HCT116 (cell line): Measurements from ENCODE around the gene TOP3B. TPM values are rescaled to one million over a fixed set of nuclear protein-coding genes. Genes with fewer than 3 reads are reported as not detected.

Experiments used
- ATAC-seq: fragments of 200-7000 bp; cut with Tn5 transposase; 2 replicates; pipeline ENCODE4 v1.9.1; 2020; ENCODE audit warnings: mild to moderate bottlenecking, moderate library complexity
- BruUV-seq: library from RNA; stranded (reverse); fragments of 400-500 nt; replicated peaks from 2 replicates; lab custom pipeline; 2021; lab: Mats Ljungman, UMichigan
- CTCF ChIA-PET: fragments of 300-600 bp; sonication (Branson Sonifier 250); formaldehyde crosslinking; loops from one replicate; lab custom pipeline; 2021; ENCODE audit warnings: antibody characterized with exemption; lab: Charles Lee
- POLR2A ChIA-PET: fragments of 300-600, 350-600 bp; sonication (Branson Sonifier 250); formaldehyde crosslinking; loops from one replicate; lab custom pipeline; 2021; ENCODE audit warnings: antibody characterized with exemption; lab: Charles Lee
- RAD21 ChIA-PET, 2 experiments: fragments of 300-600 bp; sonication (Branson Sonifier 250); formaldehyde crosslinking; loops; one replicate each; lab custom pipeline; 2023; ENCODE audit warnings: low total read pairs in 2 of 2; ENCODE audit not compliant: uncharacterized antibody in 2 of 2, unreplicated experiment in 2 of 2, low non-redundant PET in 1 of 2; lab: Charles Lee
- DNase-seq: peaks from one replicate; pipeline ENCODE4 v3.0.0-alpha.2; 2010; ENCODE audit warnings: low read depth, low spot score
- H2AFZ ChIP-seq: fragments of 200-600 bp; shearing (Covaris generic), sonication (generic); 2 replicates; pipeline ENCODE4 v1.6.1; 2017; ENCODE audit warnings: low read depth, mixed run types, mixed read lengths, antibody characterized with exemption, low read length; ENCODE audit not compliant: poor library complexity, severe bottlenecking
- H3K27ac ChIP-seq: 2 replicates; pipeline ENCODE4 v1.5.1; 2012; ENCODE audit warnings: low read depth, low read length
- H3K27me3 ChIP-seq: fragments of 200-600 bp; sonication (generic); 2 replicates; pipeline ENCODE4 v1.6.1; 2016; ENCODE audit warnings: mixed run types, low read length, mixed read lengths; ENCODE audit not compliant: insufficient read depth
- H3K36me3 ChIP-seq, 2 experiments: fragments of 200-500 bp in 1 of 2; fragments of 200-600 bp in 1 of 2; sonication (Bioruptor generic) in 1 of 2; sonication (generic) in 1 of 2; 2 replicates each; pipeline versions ENCODE4 v1.5.1 to v1.6.1; 2014 to 2016; ENCODE audit warnings: low read length in 2 of 2, inconsistent platforms in 1 of 2, mixed read lengths in 1 of 2, mixed run types in 1 of 2; ENCODE audit not compliant: insufficient read depth in 2 of 2, control insufficient read depth in 1 of 2
- H3K4me1 ChIP-seq, 2 experiments: fragments of 200-600 bp in 1 of 2; sonication (generic) in 1 of 2; 2 replicates each; pipeline versions ENCODE4 v1.5.1 to v1.6.1; 2012 to 2017; ENCODE audit warnings: low read length in 2 of 2, inconsistent platforms in 1 of 2, mild to moderate bottlenecking in 1 of 2, mixed read lengths in 1 of 2, mixed run types in 1 of 2, moderate library complexity in 1 of 2; ENCODE audit not compliant: insufficient read depth in 2 of 2, control insufficient read depth in 1 of 2
- H3K4me2 ChIP-seq: fragments of 200-600 bp; sonication (generic); 2 replicates; pipeline ENCODE4 v1.6.1; 2017; ENCODE audit warnings: mixed run types, low read length, mixed read lengths
- H3K4me3 ChIP-seq, 2 experiments: fragments of 200-600 bp in 1 of 2; sonication (generic) in 1 of 2; replicated peaks in 1 of 2; 2 replicates each; pipeline ENCODE4 v1.5.1; 2011 to 2016; ENCODE audit warnings: low read length in 2 of 2, control low read depth in 1 of 2, low read depth in 1 of 2, mild to moderate bottlenecking in 1 of 2, mixed read lengths in 1 of 2, mixed run types in 1 of 2
- H3K79me2 ChIP-seq: fragments of 200-600 bp; sonication (generic); 2 replicates; pipeline ENCODE4 v1.6.1; 2017; ENCODE audit warnings: mild to moderate bottlenecking, mixed run types, low read length, moderate library complexity, mixed read lengths; ENCODE audit not compliant: insufficient read depth
- H3K9ac ChIP-seq: fragments of 200-600 bp; sonication (generic); 2 replicates; pipeline ENCODE4 v1.6.1; 2016; ENCODE audit warnings: low read length, mixed read lengths
- H3K9me2 ChIP-seq: fragments of 200-600 bp; sonication (generic), shearing (Covaris generic); 2 replicates; pipeline ENCODE4 v1.6.1; 2017; ENCODE audit warnings: mixed run types, mild to moderate bottlenecking, moderate library complexity; ENCODE audit not compliant: insufficient read depth
- H3K9me3 ChIP-seq, 2 experiments: fragments of 200-500 bp in 1 of 2; fragments of 200-600 bp in 1 of 2; sonication (Bioruptor generic) in 1 of 2; sonication (generic) in 1 of 2; 2 replicates each; pipeline ENCODE4 v1.6.1; 2014 to 2017; ENCODE audit warnings: low read length in 2 of 2, mixed read lengths in 2 of 2, inconsistent platforms in 1 of 2, low read depth in 1 of 2, mild to moderate bottlenecking in 1 of 2, mixed run types in 1 of 2, moderate library complexity in 1 of 2; ENCODE audit not compliant: control insufficient read depth in 1 of 2, insufficient read depth in 1 of 2
- H4K20me1 ChIP-seq: fragments of 200-600 bp; sonication (generic), shearing (Covaris generic); 2 replicates; pipeline ENCODE4 v1.6.1; 2017; ENCODE audit warnings: mixed run types, mild to moderate bottlenecking, moderate library complexity; ENCODE audit not compliant: insufficient read depth
- CEBPB ChIP-seq: IDR thresholded peaks from 2 replicates; pipeline ENCODE4 v1.6.1; 2012; ENCODE audit warnings: low read depth
- EZH2phosphoT487 ChIP-seq: fragments of 200-600 bp; IDR thresholded peaks from 2 replicates; pipeline ENCODE4 v1.6.1; 2018; ENCODE audit warnings: antibody characterized with exemption, borderline replicate concordance
- JUND ChIP-seq: IDR thresholded peaks from 2 replicates; pipeline ENCODE4 v1.6.1; 2012
- MAX ChIP-seq: IDR thresholded peaks from 2 replicates; pipeline ENCODE4 v1.6.1; 2012
- POLR2A ChIP-seq: IDR thresholded peaks from 2 replicates; pipeline ENCODE4 v1.7.0; 2011; ENCODE audit warnings: borderline replicate concordance; ENCODE audit not compliant: insufficient read depth, insufficient read length; ENCODE audit errors: extremely low read depth
- RAD21 ChIP-seq: IDR thresholded peaks from 2 replicates; pipeline ENCODE4 v1.6.1; 2012; ENCODE audit warnings: low read depth, mild to moderate bottlenecking
- REST ChIP-seq: IDR thresholded peaks from 2 replicates; pipeline ENCODE4 v1.6.1; 2012; ENCODE audit warnings: low read depth
- YY1 ChIP-seq: IDR thresholded peaks from 2 replicates; pipeline ENCODE4 v1.6.1; 2011; ENCODE audit warnings: low read length, low read depth, moderate library complexity, mild to moderate bottlenecking; ENCODE audit not compliant: insufficient replicate concordance; ENCODE audit errors: extremely low read depth
- ZFX ChIP-seq: fragments of 450-650 bp; IDR thresholded peaks from 2 replicates; pipeline ENCODE4 v1.6.1; 2017
- intact Hi-C: fragments of 100-400 bp; cut with micrococcal nuclease; formaldehyde crosslinking; loops from 2 replicates; pipeline ENCODE4 v1.10.0; 2022
- total RNA-seq: library from RNA; stranded (reverse); gene quantifications from one replicate; pipeline ENCODE4 v1.2.1, GENCODE V29; 2021; ENCODE audit not compliant: unreplicated experiment
- TF ChIP-seq, protein P1 (sequence below): IDR thresholded peaks from 2 replicates; pipeline ENCODE4 v1.6.1; 2011; ENCODE audit warnings: mild to moderate bottlenecking, low read length, moderate library complexity; ENCODE audit not compliant: insufficient replicate concordance; ENCODE audit errors: extremely low read depth

Gene TOP3B
- total RNA-seq, 1 experiment from 2014 or later, result 50.1 TPM

DNA sequence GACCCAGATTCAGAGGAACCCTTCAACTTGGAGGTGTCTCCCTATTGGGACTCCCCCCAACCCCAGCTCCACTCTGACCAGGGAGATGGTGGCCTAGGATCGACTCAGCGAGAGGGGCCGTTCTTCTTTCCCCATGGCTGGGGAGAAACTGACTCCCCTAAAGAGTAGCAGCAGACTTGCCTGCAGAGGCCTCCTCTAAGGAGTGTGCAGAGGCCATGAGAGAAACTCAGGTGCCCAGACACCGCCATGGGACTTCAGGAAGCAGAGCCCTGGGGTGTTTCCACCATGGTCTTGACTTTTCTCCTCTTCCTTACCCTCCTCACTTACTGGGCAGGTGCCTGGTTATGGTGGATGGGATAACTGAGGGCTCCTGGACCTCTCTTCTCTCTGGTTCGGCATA lies 2.6 kb upstream of the TOP3B start:
- ATAC-seq, result no peak
- CTCF ChIA-PET, result interaction anchor here (0.9 to 1.7 kb wide), 6 partner anchors 8 to 172 kb away, joined by 3 to 14 read pairs (median 4); no protein-coding TSS in a partner anchor
- no peak overlapping the region for H3K4me2 ChIP-seq
- H4K20me1 ChIP-seq, result no peaks in the 10 kb centered on the region
- intact Hi-C loops, result no loop called here
- H3K36me3 ChIP-seq, result no peaks in the 10 kb centered on the region
- RAD21 ChIA-PET, result no interaction called here
- no peaks in the 10 kb centered on the region for H3K27me3 ChIP-seq
- H2AFZ ChIP-seq, result no peak overlapping the region
- TF ChIP-seq REST (no peak), MAX (no peak), ZFX (no peak), CEBPB (no peak), JUND (no peak), RAD21 (no peak), POLR2A (no peak), YY1 (no peak), EZH2phosphoT487 (no peak)
- TF ChIP-seq, protein P1, sequence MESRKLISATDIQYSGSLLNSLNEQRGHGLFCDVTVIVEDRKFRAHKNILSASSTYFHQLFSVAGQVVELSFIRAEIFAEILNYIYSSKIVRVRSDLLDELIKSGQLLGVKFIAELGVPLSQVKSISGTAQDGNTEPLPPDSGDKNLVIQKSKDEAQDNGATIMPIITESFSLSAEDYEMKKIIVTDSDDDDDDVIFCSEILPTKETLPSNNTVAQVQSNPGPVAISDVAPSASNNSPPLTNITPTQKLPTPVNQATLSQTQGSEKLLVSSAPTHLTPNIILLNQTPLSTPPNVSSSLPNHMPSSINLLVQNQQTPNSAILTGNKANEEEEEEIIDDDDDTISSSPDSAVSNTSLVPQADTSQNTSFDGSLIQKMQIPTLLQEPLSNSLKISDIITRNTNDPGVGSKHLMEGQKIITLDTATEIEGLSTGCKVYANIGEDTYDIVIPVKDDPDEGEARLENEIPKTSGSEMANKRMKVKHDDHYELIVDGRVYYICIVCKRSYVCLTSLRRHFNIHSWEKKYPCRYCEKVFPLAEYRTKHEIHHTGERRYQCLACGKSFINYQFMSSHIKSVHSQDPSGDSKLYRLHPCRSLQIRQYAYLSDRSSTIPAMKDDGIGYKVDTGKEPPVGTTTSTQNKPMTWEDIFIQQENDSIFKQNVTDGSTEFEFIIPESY, result no peak
- POLR2A ChIA-PET, result no interaction called here
- H3K4me1 ChIP-seq, result peaks cover 6 to 10% of the 10 kb centered on the region in 2 experiments; a peak in 3 of 4 replicates
- peaks cover 23% of the 10 kb centered on the region for H3K79me2 ChIP-seq
- no peak overlapping the region for H3K9ac ChIP-seq
- no peak overlapping the region for H3K27ac ChIP-seq
- no peak overlapping the region for H3K4me3 ChIP-seq
- BruUV-seq, result no TSS peak
- no peaks in the 10 kb centered on the region for H3K9me3 ChIP-seq
- DNase-seq, result no peak
- no peaks in the 10 kb centered on the region for H3K9me2 ChIP-seq
